GM21717 (cell line): ENCODE results near the gene MAML3.

ENCODE experiments used
- ATAC-seq: cut with Tn5 transposase; IDR thresholded peaks from one replicate; pipeline ENCODE4 v1.9.1; 2021; ENCODE audit warnings: mild to moderate bottlenecking, moderate library complexity; ENCODE audit not compliant: unreplicated experiment

Gene MAML3

DNA sequence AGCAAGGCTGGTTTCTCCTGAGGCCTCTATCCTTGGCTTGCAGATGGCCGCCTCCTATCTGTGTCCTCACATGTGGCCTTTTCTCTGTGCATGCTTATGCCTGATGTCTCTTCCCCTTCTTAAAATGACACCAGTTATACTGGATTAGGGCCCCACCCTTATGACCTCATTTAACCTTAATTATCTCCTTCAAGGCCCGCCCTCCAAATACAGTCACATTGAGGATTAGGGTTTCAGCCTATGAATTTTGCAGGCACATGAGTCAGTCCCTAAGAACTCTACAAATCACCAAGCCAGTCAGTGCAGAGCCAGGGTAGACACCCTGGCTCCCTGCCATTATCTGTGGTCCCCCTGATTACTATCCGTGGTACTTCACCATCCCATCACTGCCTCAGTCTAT is 51.6 kb downstream of the MAML3 start:
- ATAC-seq, result no peak

DNA sequence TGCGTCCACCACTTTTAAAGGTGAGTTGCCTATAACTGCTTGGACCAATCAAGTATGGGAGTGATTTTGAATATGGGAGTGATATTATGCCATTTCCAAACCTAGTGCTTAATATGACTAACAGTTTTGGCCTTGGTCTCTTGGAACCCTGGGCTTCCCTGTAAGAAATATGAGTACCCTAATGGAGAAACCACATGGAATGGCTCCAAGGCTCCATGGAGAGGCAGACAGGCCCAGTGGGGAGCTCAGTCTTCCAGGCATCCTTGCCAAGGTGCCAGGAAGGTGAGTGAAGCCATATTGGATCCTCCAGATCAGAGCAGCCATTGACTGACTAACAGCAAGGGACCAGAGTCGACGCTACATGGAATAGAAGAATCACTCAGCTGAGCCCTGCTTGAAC is 53.2 kb downstream of the MAML3 start:
- ATAC-seq, result no peak

DNA sequence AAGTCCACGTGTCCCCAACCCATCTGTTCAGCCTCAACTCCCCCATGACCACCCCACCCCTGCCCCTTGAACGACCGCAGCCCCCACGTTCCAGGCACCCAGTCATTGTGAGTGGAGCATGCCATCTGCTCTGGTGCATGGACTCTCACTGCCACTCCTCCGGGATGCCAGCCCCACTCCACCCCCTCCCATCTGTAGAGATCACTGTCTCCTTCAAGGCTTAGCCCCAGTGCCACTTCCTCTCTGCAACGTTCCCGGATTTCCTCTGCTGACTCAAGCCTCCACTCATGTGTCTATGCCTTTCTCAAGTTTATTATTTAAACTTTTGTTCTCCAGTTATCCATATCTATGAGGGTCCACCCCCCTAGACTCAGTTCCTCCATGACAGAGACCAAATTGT is 54.0 kb downstream of the MAML3 start:
- no peak for ATAC-seq

DNA sequence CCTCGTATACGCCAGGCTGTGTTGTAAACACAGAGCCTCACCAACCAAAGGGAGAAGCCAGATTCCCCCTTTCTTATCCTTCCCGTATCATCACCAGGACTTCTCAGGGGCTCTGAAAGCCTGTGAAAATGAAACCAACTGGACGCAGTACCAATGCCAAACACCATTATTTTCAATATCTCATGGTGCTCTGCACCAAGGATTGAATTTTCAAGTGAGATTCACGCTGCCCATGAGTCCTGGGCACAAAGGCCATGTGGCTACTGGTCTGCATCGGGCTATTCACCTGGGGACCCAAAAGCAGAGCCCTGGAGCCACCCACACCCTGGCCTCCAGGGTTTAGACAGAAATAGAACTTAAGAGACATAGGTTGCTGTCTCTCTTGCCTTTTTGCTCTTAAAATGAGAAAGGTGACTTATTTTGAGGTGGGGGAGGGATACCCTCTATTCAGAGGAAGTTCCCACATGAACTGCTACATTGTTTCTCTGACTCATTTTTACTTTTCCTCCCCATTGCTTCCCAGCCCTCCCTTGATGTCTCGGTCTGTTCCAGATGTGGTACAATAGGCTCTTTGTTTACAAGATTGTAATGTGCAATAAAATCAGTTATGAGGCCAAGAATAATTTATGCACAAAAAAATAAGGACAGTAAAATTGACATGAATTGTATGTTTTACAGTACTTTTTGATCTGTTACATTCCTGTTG is 55.4 kb downstream of the MAML3 start:
- no peak for ATAC-seq

DNA sequence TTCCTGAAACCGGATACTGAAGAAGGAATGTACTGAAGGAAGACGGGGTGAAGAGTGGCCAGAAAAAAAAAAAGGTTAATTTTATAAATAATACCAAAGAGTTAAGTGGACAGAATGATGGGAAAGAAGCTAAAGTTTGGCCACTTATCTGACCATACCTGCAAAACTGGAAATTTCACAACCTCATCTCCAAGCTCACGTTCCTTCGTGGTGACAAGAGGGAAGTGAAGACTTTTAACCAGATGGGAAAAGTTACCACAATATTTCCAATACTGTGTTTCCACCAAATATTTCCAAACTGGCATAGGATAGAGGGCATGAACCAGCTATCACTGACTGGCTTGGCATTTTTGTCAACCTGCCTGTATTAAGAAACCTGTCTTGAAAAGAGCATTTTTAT is 56.4 kb downstream of the MAML3 start:
- no peak for ATAC-seq

DNA sequence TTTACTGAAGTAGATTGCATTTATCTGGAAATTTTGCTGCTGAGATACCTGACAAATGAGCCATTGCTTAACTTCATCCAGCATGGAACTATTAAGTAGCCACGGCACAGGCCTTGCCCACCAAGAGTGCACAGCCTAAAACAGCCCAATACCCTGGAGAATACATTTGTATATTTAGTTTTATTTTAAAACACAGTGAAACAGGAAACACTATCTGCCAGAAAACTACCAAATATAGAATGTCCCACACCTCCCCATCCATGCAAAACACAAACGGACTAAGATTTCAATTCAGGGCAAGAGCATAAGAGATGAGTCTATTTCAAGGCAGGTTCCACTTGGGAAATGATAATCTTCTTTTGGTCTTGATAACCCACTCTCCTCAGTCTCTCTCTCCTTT is 57.1 kb downstream of the MAML3 start:
- no peak for ATAC-seq

DNA sequence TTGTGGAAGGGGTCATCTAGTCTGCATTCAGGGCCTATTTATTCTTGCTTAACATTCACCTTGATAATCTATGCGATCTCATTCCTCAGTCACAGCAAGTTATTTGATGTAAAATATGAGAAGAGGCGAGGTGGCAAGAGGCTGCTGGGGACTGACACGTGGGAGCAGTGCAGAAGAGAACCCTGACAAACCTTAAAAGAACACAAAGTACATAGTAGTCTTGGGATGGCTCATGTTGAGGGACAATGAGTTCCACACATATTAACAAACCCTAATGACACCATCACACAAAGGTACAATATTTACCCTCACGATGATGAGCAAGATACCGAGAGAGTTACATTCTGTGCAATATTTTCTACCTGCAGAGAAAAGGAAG is 57.5 kb downstream of the MAML3 start:
- ATAC-seq, result no peak

DNA sequence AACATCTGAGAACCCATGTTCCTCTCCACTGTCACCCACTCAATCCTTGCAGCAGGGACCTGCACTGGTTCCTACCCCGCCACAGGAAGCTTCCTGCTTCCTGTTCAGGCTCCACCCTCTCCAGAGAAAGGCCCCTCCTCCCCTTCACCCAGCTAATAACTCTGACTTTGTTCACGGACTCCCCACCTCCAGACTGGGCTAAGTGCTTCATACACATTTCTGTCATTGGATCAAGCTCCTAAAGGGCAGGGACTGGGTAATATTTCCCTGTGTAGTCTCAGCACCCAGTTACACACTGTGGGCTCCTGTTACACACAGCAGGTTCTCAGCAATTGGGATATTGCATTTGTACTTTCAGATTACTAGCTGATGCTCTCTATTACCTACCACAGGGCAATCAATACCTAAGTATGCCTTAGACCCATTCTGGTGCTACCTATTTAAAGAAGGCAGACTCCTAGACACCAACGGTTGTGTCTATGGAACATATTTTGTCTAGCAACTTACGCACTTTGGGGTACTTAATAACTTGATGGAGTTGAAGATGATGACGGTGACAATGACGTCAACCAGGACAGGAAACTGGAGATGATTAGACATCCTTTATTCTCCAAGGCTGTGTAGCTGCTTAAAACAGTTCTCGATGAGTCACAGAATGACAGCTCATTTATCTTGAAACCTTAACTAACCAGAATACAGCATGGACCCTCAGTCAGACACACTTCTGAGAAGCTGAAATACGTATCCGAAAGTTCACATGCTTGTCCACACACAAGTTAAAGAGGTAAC is 58.1 kb downstream of the MAML3 start:
- peak; percentile 50 for ATAC-seq

DNA sequence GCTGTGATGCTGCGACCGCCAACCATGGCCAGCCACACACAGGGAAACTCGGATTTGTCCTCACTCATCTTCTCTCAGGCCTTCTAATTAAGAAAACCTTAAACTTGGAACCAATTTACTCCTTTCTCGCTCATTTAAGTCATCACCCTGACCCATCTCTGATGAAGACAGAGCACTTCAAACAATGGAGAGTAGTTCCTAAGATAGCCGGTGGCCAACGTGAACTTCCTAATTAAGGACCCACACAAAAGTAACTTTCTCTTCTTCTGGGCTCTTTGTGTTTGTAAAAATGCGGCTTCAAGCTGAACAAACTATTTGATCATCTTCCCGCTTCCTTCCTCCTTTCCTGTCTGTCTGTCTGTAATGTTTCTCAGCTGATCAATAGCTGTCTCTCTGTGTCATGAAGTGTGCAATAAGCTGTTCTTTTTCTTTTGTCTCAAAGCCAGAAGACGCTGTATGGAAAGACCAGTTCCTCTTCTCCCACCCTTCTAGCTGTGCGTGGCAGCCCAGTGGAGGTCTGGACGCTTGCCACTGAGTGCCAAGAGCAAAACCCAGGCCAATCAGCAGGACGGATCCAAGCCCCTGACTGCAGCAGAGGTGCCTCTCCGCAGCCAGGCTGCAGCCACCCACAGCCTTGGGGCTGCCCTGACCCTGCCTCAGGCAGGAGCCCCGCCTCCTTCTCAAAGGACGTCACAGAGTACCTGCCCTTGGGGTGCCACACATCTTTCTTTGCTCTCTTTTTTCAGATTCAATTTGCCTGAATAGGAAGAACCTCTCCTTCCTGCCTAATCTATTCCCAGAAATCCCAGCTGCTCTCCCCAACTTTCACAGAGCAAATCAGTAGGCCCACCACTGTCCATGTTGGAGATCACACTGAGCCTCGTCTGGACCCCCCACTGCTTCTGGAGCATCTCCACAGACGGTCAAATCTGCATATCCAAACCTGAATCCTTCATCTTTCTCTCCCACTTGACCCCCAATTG is 59.3 kb downstream of the MAML3 start:
- no peak for ATAC-seq

DNA sequence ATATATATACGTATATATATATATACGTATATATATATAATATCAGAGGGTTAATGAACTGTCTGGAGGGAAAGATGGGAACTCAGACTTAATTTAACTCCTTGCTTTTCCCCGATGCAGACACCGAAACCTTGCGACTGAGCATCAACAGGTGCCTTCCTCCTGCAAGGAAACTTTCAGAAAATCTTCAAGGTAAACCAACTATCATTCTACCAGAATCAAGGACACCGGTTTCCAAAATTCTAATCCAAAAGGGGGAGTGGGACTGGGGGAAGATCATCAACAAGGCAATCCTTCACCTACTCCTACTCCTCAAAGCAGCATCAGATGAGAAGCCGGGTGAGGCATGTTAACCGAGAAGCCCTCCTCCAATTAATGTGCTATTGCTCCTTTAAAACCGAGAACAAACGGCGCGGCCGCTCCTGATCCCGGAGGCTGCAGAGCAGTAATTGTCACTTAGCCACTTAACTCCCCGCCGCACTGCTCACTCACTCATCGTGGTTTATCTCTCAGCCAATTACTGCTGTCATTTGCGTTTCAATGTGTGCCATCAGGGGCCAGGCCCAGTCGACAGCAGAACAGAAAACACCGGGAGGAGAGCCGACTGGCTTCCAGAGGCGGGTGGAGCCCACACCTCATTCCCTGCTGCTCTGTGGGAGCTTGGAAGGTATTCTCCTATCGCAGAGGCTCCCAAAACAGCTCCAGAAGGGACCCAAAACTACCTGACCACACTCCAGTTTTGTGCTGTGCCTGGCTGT is 61.7 kb downstream of the MAML3 start:
- ATAC-seq, result no peak

DNA sequence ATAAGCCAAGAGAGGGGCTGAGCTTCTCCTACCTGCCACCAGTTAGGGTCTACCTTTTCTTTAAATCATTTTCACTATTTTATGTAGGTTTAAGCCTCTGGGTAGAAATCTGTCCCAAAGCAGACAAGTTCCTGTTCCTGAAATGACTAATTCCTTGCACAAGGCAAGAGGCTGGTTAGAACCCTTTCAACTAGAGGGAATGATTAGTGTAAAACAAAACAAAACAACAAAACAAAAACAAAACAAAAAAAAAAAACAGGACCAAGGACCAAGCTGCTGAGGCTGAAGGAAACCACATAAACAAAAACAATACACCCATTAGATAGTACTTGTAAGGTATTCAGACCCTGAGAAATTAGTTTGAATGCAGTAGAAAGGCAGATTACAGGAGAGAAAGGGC is 62.7 kb downstream of the MAML3 start:
- ATAC-seq, result no peak

DNA sequence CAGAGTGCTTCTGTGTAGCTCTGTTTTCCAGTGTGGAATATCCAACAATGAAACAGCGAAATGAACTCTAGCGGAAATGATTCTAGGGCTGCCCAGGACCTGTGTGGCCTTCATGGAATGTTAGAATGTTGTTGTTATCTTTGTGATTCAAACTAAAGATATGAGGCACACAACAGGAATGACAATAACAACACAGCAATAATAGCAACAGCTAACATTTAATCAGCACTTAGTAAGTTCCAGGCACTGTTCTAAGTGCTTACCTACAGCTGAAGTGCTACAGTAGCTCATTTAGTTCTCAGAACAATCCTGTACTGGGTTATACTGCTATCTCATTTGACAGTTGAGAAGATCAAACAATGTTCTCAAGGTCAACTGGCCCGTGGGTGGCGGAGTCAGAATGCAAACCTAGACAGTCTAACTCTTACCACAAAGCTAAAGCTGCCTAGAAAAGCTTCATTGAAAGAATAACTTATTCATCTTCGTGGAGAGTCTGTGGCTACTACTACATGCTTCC is 63.7 kb downstream of the MAML3 start:
- no peak for ATAC-seq

DNA sequence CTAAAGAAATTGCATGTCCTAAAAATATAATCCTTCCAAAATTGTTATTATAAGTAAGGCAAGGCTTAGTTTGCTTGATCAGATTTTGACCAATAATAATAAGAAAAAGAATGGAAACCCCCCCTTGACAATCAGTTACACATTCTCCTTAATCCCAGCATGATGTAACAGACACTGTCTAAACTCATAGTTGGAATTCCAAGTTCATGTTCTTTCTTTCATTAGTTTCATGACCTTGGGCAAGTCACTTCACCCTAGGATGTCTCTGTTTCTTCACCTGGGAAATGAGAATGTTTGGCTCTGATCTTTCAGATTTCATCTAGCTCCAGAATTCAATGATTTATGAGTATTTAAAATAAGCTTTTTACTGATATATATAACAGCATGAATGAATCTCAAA is 64.8 kb downstream of the MAML3 start:
- no peak for ATAC-seq

DNA sequence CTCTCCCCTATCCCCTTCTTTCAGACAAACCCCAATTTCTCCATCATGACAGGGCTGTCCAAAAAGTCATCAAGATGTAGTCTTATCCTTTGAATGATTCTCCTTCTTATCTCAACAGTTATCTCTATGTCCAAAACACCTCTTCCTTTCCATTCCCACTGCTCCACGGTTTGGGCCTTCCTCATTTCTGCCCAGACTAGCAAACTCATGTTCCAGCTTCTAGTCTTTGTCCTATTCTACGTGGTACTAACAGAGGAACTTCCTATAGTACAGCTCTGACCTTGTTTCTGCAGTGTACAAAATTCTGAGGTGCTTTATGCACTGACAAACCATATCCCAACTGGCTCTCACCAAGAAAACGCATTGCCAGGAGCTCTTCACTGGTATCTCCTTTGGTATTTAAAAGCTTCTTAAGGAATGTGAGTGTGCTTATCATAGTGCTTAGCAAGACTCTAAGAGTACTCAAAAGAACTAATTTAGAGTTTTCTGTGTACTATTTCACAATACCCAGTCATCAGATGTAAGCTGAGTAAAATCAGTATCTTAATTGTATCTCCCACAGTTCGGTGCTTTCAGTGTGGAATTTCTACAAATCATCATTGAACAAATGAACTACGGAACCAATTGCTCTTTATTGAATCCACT is 65.5 kb downstream of the MAML3 start:
- no peak for ATAC-seq

DNA sequence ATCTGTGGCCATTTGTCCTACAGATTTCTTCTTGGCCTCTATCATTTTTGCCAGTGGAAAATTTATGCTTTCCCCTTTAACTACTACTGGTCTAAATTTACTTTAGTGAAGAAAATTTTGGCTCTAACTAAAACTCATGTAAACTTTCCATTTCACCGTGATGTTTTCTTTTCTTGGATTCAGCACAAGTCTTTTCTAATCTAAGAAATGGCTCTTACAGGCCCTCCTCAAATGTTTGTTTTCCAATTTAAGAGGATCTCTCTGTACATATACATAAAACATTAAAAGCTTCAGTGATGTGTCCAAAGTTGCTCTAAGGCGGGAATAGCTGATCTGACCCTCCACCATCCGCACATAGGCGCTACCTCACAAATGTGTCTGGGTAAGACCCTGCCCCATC is 68.1 kb downstream of the MAML3 start:
- ATAC-seq, result no peak

DNA sequence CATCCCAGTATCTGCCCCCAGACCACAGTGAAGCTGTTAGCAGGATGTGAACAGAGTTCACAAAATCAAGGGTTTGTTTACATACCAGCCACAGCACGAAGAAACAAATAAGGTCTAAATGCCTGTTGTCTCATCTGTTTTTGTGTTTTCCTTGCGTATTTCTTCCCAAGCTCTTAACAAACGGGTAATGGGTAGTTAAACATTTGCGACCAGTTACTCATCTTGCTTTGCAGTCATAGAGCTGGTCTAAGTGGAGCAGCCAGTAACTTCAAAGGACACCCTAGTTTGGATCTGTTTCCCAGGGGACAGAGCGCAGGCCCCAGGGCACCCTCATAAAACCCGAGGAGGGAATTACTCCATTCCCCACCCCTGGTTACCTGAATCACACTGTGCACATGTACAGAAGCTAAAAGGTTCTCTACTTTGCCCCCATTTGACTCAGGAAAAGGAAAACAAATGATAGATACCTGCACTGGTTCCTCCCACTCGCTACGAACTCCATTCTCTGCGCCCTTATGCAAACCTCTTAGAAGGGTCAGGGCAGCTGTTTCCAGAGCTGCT is 68.8 kb downstream of the MAML3 start:
- ATAC-seq, result no peak

DNA sequence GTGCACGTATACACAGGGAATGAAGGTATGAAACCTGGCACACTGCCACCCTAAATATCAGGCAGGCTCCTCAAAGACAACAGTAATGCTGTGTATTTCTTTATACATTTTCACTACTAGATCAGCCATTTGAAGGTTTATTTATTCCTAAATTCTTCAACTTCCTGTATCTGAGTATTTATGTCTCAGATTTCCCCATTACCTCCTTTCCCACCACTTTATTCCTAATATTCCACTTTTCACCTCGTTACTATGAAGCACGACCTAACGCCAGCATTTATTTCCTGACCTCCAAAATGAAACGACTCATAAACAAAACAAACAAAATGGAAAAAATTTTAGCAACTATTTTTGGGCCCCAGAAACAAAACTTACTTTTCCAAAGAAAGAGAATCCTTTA is 69.6 kb downstream of the MAML3 start:
- ATAC-seq, result no peak

DNA sequence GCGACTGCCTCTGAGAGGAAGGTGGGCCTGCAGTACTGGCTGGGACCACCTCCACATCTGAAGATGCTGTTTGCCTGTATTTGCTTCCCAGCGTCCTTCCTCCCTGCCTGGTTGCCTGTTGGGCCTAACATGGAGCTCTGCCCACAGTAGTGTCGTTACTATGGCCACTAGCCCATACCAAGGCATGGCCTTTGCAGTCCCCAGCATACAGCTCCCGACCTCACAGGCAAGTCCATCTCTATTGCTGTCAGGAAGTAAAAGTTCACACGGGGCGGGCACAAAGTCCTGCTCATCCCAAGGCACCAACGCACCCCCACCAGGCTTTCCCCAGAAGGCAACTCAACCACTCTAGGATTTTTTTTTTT is 71.6 kb downstream of the MAML3 start:
- no peak for ATAC-seq

DNA sequence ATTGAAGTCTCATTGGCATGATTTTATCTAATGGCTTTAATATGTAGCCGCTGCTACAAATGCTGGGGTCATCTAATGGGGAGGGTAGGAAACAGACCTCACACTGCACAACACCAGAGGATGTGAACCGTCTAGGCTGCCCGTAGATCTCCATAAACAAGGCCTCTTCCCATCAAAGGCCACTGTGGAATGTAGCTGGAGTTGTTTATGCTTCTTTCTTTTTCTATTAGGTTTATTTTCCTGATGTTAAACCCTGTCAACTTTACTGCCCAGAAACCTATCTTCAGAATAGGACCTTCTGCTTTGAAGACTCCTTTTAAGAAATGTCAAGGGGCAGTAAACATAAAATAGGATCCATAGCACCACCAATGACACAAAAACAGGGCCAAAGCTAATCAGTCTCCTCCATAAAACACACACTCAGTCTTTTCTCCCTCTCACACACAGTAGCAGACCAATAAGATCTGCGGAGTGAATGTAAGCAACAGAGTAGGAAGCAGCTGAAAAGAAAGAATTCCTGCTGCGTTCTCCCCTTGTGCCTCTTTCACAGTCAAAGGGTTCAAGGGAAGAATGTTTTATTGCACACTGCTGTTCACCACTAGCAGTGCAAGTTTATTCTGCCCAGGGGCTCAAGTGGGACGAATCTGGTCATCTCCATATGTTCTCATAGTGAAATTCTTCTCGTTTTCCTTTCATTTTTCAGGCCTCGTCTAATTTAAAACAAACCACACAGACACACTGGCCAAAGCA is 72.2 kb downstream of the MAML3 start:
- no peak for ATAC-seq
